ENCODE results near the gene MAGEB1. TPM values are rescaled to one million over a fixed set of nuclear protein-coding genes. Genes with fewer than 3 reads are reported as not detected.

The MAGEB1 gene
- polyA plus RNA-seq, 3 donors = not detected

DNA sequence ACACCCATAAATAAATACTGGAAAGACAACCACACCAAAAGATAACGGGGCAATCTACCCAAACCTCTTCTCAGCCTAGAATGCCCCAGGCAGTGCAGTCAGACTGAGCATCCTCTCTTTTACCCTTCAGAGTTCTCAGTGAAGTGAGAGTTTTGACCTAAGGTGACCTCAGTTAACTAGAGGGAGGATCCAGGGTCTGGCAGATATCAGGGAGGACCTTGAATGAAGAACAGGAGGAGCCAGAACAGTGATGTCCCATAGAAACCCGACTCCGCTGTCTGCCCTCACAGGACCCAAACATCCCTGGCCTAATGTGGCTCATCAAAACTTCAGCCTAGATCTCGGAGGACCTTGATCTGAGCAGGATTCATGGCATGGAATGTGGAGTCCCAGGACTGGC, 16.6 kb upstream of the MAGEB1 start, which contains the start of gene MAGEB3:
Gene MAGEB3, plus strand, starts transcription at position 263 of the 400 bp plus-strand sequence. CDS start 5,268 bp downstream, outside the sequence.
- H3K9me3 ChIP-seq (replicated peaks in 1 of 2; ENCODE audit: control insufficient read depth in 1 of 2, insufficient read depth in 1 of 2, low read length in 2 of 2) = no peaks in the 10 kb centered on the region
- no peaks in the 10 kb centered on the region for H4K20me1 ChIP-seq (ENCODE audit: insufficient read depth, low read length)
- Mint-ChIP-seq H3K9me3 (peaks cover 0 to 5% (median 0%) of the 10 kb centered on the region in 7 donors), H3K4me3 (no peak within 1 kb of the TSS), H3K36me3 (no peaks in the 10 kb centered on the region), H3K27ac (peak within 1 kb of the TSS in 1 of 7 donors; percentile 60), H3K4me1 (no peaks in the 10 kb centered on the region), H3K27me3 (ENCODE audit: low read depth in 3 of 3) (peaks cover 0 to 6% (median 0%) of the 10 kb centered on the region in 3 donors)
- no peak for DNase-seq
- H3K27ac ChIP-seq (ENCODE audit: low read depth in 1 of 2, low read length in 2 of 2) = no peak within 1 kb of the TSS
- H3K4me2 ChIP-seq (replicated peaks; ENCODE audit: extremely low read depth, low read length, poor library complexity, severe bottlenecking) = no peak within 1 kb of the TSS
- no peak within 1 kb of the TSS for H2AFZ ChIP-seq (ENCODE audit: insufficient read depth, low read depth, low read length, poor library complexity, severe bottlenecking)
- H3K4me3 ChIP-seq (replicated peaks in 1 of 3; ENCODE audit: low read depth in 2 of 3, low read length in 3 of 3) = no peak within 1 kb of the TSS
- no peak for TF ChIP-seq CTCF (IDR thresholded peaks at IDR 0.05)
- H3K79me2 ChIP-seq (ENCODE audit: insufficient read depth, low read length) = no peaks in the 10 kb centered on the region
- WGBS (ENCODE audit: insufficient coverage) = no CpG with 5 or more reads among the region's 4 CpGs
- H3K4me1 ChIP-seq (ENCODE audit: control insufficient read depth in 1 of 2, insufficient read depth in 2 of 2, low read length in 2 of 2) = no peaks in the 10 kb centered on the region
- H3K27me3 ChIP-seq (ENCODE audit: control insufficient read depth in 2 of 2, insufficient read depth in 2 of 2, low read length in 2 of 2) = no peaks in the 10 kb centered on the region
- no peak within 1 kb of the TSS for H3K9ac ChIP-seq (ENCODE audit: insufficient read depth, low read length, poor library complexity, severe bottlenecking)
- H3K36me3 ChIP-seq (replicated peaks in 1 of 2; ENCODE audit: control insufficient read depth in 1 of 2, insufficient read depth in 2 of 2, low read length in 2 of 2) = no peaks in the 10 kb centered on the region
- intact Hi-C loops (cut with micrococcal nuclease) = no loop called here

DNA sequence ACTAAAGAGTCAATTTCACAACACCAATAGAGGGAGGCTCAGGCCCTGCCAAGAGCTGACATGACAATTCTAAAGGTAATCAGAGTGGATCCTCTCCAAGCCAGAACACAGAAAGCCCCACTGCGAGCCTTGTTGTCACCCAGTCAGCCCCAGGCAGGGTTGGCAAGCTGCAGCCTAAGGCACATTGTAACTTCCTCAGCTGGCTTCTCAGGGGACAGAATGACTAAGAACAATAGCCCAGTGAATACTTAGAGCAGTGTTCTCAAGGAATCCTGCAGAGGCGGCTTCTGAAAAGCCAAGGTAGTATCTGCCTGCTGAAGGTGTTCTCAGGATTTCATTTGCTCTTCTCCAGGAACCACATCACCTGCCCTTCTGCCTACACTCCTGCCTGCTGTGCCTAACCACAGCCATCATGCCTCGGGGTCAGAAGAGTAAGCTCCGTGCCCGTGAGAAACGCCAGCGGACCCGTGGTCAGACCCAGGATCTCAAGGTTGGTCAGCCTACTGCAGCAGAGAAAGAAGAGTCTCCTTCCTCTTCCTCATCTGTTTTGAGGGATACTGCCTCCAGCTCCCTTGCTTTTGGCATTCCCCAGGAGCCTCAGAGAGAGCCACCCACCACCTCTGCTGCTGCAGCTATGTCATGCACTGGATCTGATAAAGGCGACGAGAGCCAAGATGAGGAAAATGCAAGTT, 5.1 kb upstream of the MAGEB1 start, which contains the start of gene MAGEB4:
Gene MAGEB4, plus strand, starts transcription at position 277 of the 692 bp plus-strand sequence. Its CDS starts 136 bp downstream, at position 413.
- no peak within 1 kb of the TSS for H3K27ac Mint-ChIP-seq
- intact Hi-C loops (cut with micrococcal nuclease) = no loop called here
- no peak within 1 kb of the TSS for H3K4me3 Mint-ChIP-seq
- Histone ChIP-seq H3K27ac (ENCODE audit: low read depth in 1 of 2, low read length in 2 of 2) (no peak within 1 kb of the TSS), H4K20me1 (ENCODE audit: insufficient read depth, low read length) (no peaks in the 10 kb centered on the region), H3K4me3 (replicated peaks in 1 of 3; ENCODE audit: low read depth in 2 of 3, low read length in 3 of 3) (no peak within 1 kb of the TSS), H3K9ac (ENCODE audit: insufficient read depth, low read length, poor library complexity, severe bottlenecking) (no peak within 1 kb of the TSS), H2AFZ (ENCODE audit: insufficient read depth, low read depth, low read length, poor library complexity, severe bottlenecking) (no peak within 1 kb of the TSS), H3K79me2 (ENCODE audit: insufficient read depth, low read length) (no peaks in the 10 kb centered on the region), H3K36me3 (replicated peaks in 1 of 2; ENCODE audit: control insufficient read depth in 1 of 2, insufficient read depth in 2 of 2, low read length in 2 of 2) (no peaks in the 10 kb centered on the region), H3K9me3 (replicated peaks in 1 of 2; ENCODE audit: control insufficient read depth in 1 of 2, insufficient read depth in 1 of 2, low read length in 2 of 2) (no peaks in the 10 kb centered on the region), H3K27me3 (ENCODE audit: control insufficient read depth in 2 of 2, insufficient read depth in 2 of 2, low read length in 2 of 2) (no peaks in the 10 kb centered on the region), H3K4me2 (replicated peaks; ENCODE audit: extremely low read depth, low read length, poor library complexity, severe bottlenecking) (no peak within 1 kb of the TSS), H3K4me1 (ENCODE audit: control insufficient read depth in 1 of 2, insufficient read depth in 2 of 2, low read length in 2 of 2) (no peaks in the 10 kb centered on the region)
- WGBS (ENCODE audit: insufficient coverage) = 95% methylated on average over 4 of the region's 10 CpGs
- H3K36me3 Mint-ChIP-seq = no peaks in the 10 kb centered on the region
- DNase-seq = no peak
- peaks cover 0 to 2% (median 2%) of the 10 kb centered on the region in 3 donors for H3K27me3 Mint-ChIP-seq (ENCODE audit: low read depth in 3 of 3)
- TF ChIP-seq CTCF (IDR thresholded peaks at IDR 0.05) = no peak
- peaks cover 0 to 3% (median 2%) of the 10 kb centered on the region in 7 donors for H3K9me3 Mint-ChIP-seq
- no peaks in the 10 kb centered on the region for H3K4me1 Mint-ChIP-seq

All from CD14-positive monocyte (primary cell).